Parathyroid adenoma (tissue), 2 donors: ENCODE measurements around the gene ANGPTL2.

Experiments used
- H2AFZ ChIP-seq: fragments of 300-600 bp; sonication (generic); one replicate; pipeline ENCODE4 v1.7.0; 2017; ENCODE audit warnings: antibody characterized with exemption, mild to moderate bottlenecking
- H3K27ac ChIP-seq: fragments of 300-600 bp; sonication (generic); one replicate; pipeline ENCODE4 v1.7.0; 2017
- H3K27me3 ChIP-seq: fragments of 300-600 bp; sonication (generic); one replicate; pipeline ENCODE4 v1.7.0; 2017; ENCODE audit warnings: low read length; ENCODE audit not compliant: control insufficient read depth, insufficient read depth
- H3K36me3 ChIP-seq: fragments of 300-600 bp; sonication (generic); one replicate; pipeline ENCODE4 v1.7.0; 2017; ENCODE audit warnings: low read length; ENCODE audit not compliant: control insufficient read depth, insufficient read depth
- H3K4me1 ChIP-seq: fragments of 300-600 bp; sonication (generic); one replicate; pipeline ENCODE4 v1.7.0; 2017; ENCODE audit warnings: control low read depth
- H3K4me2 ChIP-seq: fragments of 300-600 bp; sonication (generic); one replicate; pipeline ENCODE4 v1.7.0; 2017; ENCODE audit warnings: low read length
- H3K4me3 ChIP-seq: fragments of 300-600 bp; sonication (generic); one replicate; pipeline ENCODE4 v1.7.0; 2017; ENCODE audit warnings: low read depth, low read length
- H3K79me2 ChIP-seq: fragments of 300-600 bp; sonication (generic); one replicate; pipeline ENCODE4 v1.7.0; 2017; ENCODE audit warnings: control low read depth
- H3K9ac ChIP-seq: fragments of 300-600 bp; sonication (generic); one replicate; pipeline ENCODE4 v1.7.0; 2017; ENCODE audit warnings: mild to moderate bottlenecking
- H3K9me3 ChIP-seq: fragments of 300-600 bp; sonication (generic); one replicate; pipeline ENCODE4 v1.7.0; 2017; ENCODE audit warnings: low read length; ENCODE audit not compliant: control insufficient read depth
- TF ChIP-seq, protein P1 (sequence below): fragments of 300-600 bp; sonication (generic); IDR thresholded peaks from one replicate; pipeline ENCODE4 v1.7.0; 2017; ENCODE audit warnings: antibody characterized with exemption, mild to moderate bottlenecking
- donor health status: primary hyperparathyroidism.

Gene ANGPTL2

DNA sequence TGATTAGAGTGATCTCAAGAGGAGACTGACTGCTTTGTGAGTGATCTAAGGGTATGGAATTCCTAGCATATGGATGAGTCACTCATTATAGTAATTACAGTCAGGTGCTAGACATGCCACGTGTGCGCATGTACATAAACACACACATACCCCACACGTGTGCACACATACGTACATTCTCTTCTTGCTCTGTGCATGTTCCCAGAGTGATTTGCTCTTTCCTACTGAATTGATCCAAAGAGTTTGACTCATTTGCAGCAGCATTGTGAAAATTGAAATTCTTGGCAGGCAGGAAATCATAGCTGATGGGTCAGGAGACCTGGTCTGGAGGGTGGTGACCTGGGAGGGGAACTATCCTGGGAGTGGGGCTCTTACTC lies 63.8 kb downstream of the ANGPTL2 start:
- no peak overlapping the region for H3K9ac ChIP-seq
- H3K4me2 ChIP-seq: no peak overlapping the region
- H2AFZ ChIP-seq: no peak overlapping the region
- no peaks in the 10 kb centered on the region for H3K4me1 ChIP-seq
- H3K9me3 ChIP-seq: no peaks in the 10 kb centered on the region
- H3K36me3 ChIP-seq: no peaks in the 10 kb centered on the region
- H3K4me3 ChIP-seq: no peak overlapping the region
- no peaks in the 10 kb centered on the region for H3K79me2 ChIP-seq
- TF ChIP-seq, protein P1, sequence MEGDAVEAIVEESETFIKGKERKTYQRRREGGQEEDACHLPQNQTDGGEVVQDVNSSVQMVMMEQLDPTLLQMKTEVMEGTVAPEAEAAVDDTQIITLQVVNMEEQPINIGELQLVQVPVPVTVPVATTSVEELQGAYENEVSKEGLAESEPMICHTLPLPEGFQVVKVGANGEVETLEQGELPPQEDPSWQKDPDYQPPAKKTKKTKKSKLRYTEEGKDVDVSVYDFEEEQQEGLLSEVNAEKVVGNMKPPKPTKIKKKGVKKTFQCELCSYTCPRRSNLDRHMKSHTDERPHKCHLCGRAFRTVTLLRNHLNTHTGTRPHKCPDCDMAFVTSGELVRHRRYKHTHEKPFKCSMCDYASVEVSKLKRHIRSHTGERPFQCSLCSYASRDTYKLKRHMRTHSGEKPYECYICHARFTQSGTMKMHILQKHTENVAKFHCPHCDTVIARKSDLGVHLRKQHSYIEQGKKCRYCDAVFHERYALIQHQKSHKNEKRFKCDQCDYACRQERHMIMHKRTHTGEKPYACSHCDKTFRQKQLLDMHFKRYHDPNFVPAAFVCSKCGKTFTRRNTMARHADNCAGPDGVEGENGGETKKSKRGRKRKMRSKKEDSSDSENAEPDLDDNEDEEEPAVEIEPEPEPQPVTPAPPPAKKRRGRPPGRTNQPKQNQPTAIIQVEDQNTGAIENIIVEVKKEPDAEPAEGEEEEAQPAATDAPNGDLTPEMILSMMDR: no peak
- no peak overlapping the region for H3K27ac ChIP-seq
- H3K27me3 ChIP-seq: no peaks in the 10 kb centered on the region

DNA sequence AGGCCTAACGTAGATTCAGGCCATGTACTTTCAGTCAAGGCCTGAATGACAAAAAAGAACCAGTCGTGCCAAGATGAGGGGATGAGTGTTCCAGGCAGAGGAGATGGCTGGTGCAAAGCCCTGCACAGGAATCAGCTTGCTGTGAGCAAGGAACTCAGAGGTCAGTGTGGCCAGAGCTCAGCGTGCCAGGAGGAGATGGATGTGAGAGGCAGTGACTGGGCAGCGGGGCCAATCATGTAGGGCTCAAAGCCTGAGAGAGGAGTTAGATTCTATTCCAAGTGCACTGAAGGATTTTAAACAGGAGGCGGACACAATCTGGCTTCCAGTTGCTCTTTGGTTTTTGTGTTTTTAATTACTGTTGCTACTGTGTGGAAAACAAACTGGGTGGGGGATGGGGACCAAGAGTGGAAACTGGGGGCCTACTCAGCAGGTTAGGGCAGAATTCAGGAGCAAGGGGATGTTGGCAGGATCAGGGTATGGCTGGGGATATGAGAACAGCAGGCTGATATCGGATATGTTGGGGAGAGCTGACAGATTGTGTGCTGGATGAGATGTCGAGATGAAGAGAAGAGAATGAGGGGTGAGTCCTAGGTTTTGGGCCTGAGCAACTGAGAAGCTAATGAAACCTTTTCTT lies 64.3 kb downstream of the ANGPTL2 start:
- Histone ChIP-seq H3K79me2 (no peaks in the 10 kb centered on the region), H3K4me1 (no peaks in the 10 kb centered on the region), H3K27me3 (no peaks in the 10 kb centered on the region), H3K4me3 (no peak overlapping the region), H3K9me3 (no peaks in the 10 kb centered on the region), H3K36me3 (no peaks in the 10 kb centered on the region), H2AFZ (no peak overlapping the region), H3K9ac (no peak overlapping the region), H3K27ac (no peak overlapping the region), H3K4me2 (no peak overlapping the region)
- TF ChIP-seq, protein P1: no peak

DNA sequence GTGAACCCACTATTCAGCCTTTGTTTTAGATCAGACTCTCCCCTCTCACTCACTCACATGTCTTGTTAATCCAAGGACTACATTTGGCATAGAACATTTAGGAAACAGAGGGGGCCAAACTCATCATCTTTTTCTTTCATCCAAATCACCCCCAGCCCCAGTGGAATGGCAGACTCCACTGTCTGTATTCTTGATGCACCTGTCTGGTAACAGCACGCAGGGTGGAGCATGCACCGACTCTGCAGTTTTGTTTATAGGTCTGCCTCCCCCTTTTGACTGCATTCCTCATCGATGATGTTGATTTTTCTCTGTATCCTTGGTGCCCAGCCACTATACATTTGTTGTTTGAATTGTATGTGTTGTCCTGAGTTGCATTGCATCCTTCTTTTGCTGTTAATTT lies 66.0 kb downstream of the ANGPTL2 start:
- no peak overlapping the region for H3K4me3 ChIP-seq
- TF ChIP-seq, protein P1: no peak
- H3K9ac ChIP-seq: no peak overlapping the region
- no peak overlapping the region for H2AFZ ChIP-seq
- no peaks in the 10 kb centered on the region for H3K4me1 ChIP-seq
- H3K27ac ChIP-seq: no peak overlapping the region
- H3K4me2 ChIP-seq: no peak overlapping the region
- H3K27me3 ChIP-seq: no peaks in the 10 kb centered on the region
- H3K36me3 ChIP-seq: no peaks in the 10 kb centered on the region
- no peaks in the 10 kb centered on the region for H3K79me2 ChIP-seq
- no peaks in the 10 kb centered on the region for H3K9me3 ChIP-seq

DNA sequence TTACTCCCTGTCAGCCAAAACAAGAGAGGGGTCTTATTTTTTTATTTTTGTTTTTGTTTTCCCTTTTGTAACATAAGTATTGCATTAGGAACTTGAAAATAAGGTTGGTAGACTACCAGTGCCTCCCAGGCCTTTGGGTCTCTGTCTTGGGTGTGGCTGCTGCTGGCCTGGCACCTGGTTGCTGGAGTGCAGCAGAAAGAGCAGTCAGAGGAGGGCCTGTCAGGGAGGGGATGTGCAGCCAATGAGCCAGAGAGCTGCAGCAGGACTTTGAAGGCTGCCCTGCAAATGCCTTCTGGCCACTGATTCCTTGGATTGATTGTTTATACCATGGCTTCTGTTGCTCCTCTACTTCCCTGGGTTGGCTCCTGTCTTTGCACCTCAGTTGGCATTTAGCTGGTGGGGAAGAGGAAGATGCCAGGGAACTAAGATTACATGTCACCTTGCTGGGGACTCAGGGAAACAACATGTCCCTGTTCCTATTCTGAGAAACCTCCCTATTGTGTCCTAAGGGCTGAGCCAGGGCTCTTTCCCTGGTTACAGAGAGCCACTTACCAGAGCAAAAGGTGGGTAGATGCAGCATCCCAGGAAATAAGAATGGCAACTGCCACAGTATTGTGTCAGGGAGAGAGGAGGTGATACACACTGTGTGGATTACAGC lies 66.6 kb downstream of the ANGPTL2 start:
- Histone ChIP-seq H3K4me3 (no peak overlapping the region), H3K27ac (no peak overlapping the region), H3K36me3 (no peaks in the 10 kb centered on the region), H2AFZ (no peak overlapping the region), H3K4me1 (no peaks in the 10 kb centered on the region), H3K27me3 (no peaks in the 10 kb centered on the region), H3K79me2 (no peaks in the 10 kb centered on the region), H3K9ac (no peak overlapping the region), H3K9me3 (no peaks in the 10 kb centered on the region), H3K4me2 (no peak overlapping the region)
- TF ChIP-seq, protein P1: no peak

DNA sequence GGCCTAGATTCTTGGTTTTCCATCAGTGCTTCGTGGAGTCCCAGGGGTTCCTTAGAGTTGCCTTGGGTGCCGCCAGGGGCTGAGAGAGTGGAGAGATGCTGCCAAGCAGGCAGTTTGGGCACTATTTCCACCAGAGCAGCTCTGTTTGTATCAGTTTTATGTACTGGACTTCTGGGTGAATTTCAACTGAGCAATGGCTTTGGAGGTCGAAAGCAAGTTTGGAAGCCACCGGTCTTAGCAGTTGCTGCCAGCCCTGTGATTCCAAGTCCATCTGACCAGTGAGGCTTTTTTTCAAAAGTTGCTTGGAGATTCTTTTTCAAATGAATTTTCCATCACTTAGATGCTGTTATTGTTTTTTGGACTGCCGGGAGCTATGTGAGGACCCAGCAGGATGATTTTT lies 68.5 kb downstream of the ANGPTL2 start:
- TF ChIP-seq, protein P1: no peak

More for the DNA sequence above, 68.5 kb downstream of the ANGPTL2 start:
- Histone ChIP-seq H3K27me3 (no peaks in the 10 kb centered on the region), H3K9me3 (no peaks in the 10 kb centered on the region), H3K4me3 (no peak overlapping the region), H2AFZ (no peak overlapping the region), H3K4me2 (no peak overlapping the region), H3K36me3 (no peaks in the 10 kb centered on the region), H3K4me1 (no peaks in the 10 kb centered on the region), H3K27ac (peak overlapping the region; percentile 26), H3K79me2 (no peaks in the 10 kb centered on the region), H3K9ac (no peak overlapping the region)
